Right lobe of liver (tissue), 6 donors: Measurements from ENCODE around the gene ZXDB. TPM values are rescaled to one million over a fixed set of nuclear protein-coding genes. Genes with fewer than 3 reads are reported as not detected.
"Not testable (repeated sequence)": the region's sequence is repeated elsewhere in the genome, so short reads cannot be mapped to it uniquely, and the experiment has no call there.

Source experiments
- ATAC-seq, 4 donors: fragments of 200-7000 bp; cut with Tn5 transposase; one replicate each; pipeline ENCODE4 v1.9.1; 2020; ENCODE audit warnings: mild to moderate bottlenecking in 4 of 4, moderate library complexity in 4 of 4
- DNase-seq, 3 donors: peaks; one replicate each; pipeline ENCODE4 v3.0.0-alpha.2; 2020
- H3K27ac ChIP-seq, 3 donors: fragments of 200-600 bp; one replicate each; pipeline ENCODE4 v1.8.0; 2022
- H3K27me3 ChIP-seq, 2 donors: fragments of 200-600 bp; one replicate each; pipeline ENCODE4 v1.8.0; 2022
- H3K36me3 ChIP-seq, 4 donors: fragments of 200-600 bp; sonication (generic) in 1 of 4; one replicate each; pipeline versions ENCODE4 v1.5.1 to v1.8.0; 2017 to 2022; ENCODE audit warnings: control low read depth in 1 of 4
- H3K4me1 ChIP-seq, 4 donors: fragments of 200-600 bp; sonication (generic) in 1 of 4; one replicate each; pipeline versions ENCODE4 v1.5.1 to v1.8.0; 2017 to 2022; ENCODE audit warnings: control low read depth in 1 of 4
- H3K4me3 ChIP-seq, 3 donors: fragments of 200-600 bp; one replicate each; pipeline ENCODE4 v1.8.0; 2022
- H3K9me3 ChIP-seq, 4 donors: fragments of 200-600 bp; sonication (generic) in 1 of 4; one replicate each; pipeline versions ENCODE4 v1.5.1 to v1.8.0; 2017 to 2022; ENCODE audit warnings: control low read depth in 1 of 4
- POLR2A ChIP-seq: fragments of 450-650 bp; IDR thresholded peaks from one replicate; pipeline ENCODE4 v1.6.1; 2017; ENCODE audit warnings: antibody characterized with exemption, mild to moderate bottlenecking
- WGBS: methylation state at CpG from one replicate; pipeline ENCODE4 v1.1.6; 2018; ENCODE audit warnings: low coverage, low lambda C conversion rate; ENCODE audit not compliant: insufficient coverage; ENCODE audit errors: missing lambda C conversion rate; 5-methylcytosine and 5-hydroxymethylcytosine counted together
- intact Hi-C, 2 donors: fragments of 100-400 bp; cut with DNase I; formaldehyde crosslinking; loops; one replicate each; pipeline versions ENCODE4 v1.11.2 to v1.14.1; 2022
- total RNA-seq, 6 experiments: library from RNA; depleted of rRNA in 2 of 6; stranded (reverse); fragments of >200 nt in 2 of 6; fragmentation: NEBNext Ultra II Directional in 3 of 6; extraction: Animal tissue kit (Norgen Biotek cat#: 25700) in 3 of 6; gene quantifications; one replicate each; pipeline versions ENCODE4 v1.1.0 to v1.2.4, GENCODE V29; 2016 to 2023
- TF ChIP-seq, protein P1 (sequence below), 4 donors: fragments of 200-600 bp in 3 of 4; fragments of 450-650 bp in 1 of 4; IDR thresholded peaks; one replicate each; pipeline versions ENCODE4 v1.5.1 to v1.8.0; 2016 to 2022; ENCODE audit warnings: antibody characterized with exemption in 4 of 4, mild to moderate bottlenecking in 2 of 4
- donor health status: DM: no; HTN: yes; CAD: no.
- donor health status: DM: no; HTN: no; CAD: no.
- donor health status: DM: no; HTN: no; CAD: no.
- donor health status: DM: no; HTN: yes; CAD: no.
- donor health status: DM: no; HTN: yes; CAD: no.

ZXDB gene
- total RNA-seq, 6 experiments from 2014 or later = 3.8 to 13.8 (median 11.2) TPM

DNA sequence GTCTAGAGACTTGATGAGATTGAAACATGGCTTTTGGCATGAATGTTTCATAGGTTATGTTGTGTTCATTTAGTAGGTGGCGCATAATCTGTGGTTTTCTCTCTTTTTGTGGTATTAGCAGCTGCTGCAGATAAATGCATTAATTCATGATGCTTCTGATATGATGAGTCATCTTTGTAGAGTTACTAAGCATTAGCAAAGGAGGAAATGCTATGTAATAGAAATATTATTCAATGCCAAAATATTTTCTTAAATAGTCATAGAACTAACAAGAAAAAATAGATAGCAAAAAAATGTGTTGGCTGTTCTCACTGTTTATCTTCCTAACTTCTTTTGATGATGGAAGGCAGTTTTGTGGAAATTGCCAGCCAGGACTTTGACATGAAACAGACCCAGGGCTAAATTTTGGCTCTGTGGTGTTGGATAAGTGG is 3.6 kb downstream of the ZXDB start:
- no peaks in the 10 kb centered on the region for H3K36me3 ChIP-seq
- no peak for DNase-seq
- no peaks in the 10 kb centered on the region for H3K9me3 ChIP-seq
- intact Hi-C loops = no loop called here
- WGBS = 29% methylated on average over 1 of the region's 1 CpG
- no peak for TF ChIP-seq POLR2A
- TF ChIP-seq, protein P1, sequence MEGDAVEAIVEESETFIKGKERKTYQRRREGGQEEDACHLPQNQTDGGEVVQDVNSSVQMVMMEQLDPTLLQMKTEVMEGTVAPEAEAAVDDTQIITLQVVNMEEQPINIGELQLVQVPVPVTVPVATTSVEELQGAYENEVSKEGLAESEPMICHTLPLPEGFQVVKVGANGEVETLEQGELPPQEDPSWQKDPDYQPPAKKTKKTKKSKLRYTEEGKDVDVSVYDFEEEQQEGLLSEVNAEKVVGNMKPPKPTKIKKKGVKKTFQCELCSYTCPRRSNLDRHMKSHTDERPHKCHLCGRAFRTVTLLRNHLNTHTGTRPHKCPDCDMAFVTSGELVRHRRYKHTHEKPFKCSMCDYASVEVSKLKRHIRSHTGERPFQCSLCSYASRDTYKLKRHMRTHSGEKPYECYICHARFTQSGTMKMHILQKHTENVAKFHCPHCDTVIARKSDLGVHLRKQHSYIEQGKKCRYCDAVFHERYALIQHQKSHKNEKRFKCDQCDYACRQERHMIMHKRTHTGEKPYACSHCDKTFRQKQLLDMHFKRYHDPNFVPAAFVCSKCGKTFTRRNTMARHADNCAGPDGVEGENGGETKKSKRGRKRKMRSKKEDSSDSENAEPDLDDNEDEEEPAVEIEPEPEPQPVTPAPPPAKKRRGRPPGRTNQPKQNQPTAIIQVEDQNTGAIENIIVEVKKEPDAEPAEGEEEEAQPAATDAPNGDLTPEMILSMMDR (IDR thresholded peaks at IDR 0.05) = no peak
- peak overlapping the region; percentile 14 to 35 (median 23) for H3K4me3 ChIP-seq
- H3K27me3 ChIP-seq = no peaks in the 10 kb centered on the region
- peak in 1 of 4 donors; percentile 25 for ATAC-seq
- peaks cover 0 to 7% (median 0%) of the 10 kb centered on the region in 4 donors for H3K4me1 ChIP-seq
- peak overlapping the region; percentile 38 to 58 (median 45) for H3K27ac ChIP-seq

DNA sequence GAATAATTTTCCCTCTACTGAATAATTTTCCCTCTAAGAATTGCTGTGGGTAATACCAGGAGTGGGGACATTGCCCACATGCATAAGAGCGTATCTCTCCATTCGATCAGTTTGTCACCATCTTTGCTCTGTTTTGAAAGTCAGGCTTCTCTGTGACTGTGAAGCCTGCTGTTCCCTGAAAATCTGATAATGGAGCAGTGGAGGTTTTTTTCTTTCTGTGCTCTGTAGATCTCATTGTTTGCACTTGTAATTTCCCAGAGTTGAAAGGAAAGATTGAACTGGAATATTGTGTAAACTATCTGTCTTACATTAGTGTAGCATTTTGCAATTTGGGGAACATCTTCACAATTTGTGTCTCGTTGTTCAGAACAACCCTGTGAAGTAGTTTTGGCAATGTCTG is 4.3 kb downstream of the ZXDB start:
- Histone ChIP-seq H3K27me3 (no peaks in the 10 kb centered on the region), H3K27ac (peak overlapping the region; percentile 38 to 58 (median 45)), H3K4me3 (peak overlapping the region; percentile 14 to 35 (median 23)), H3K36me3 (no peaks in the 10 kb centered on the region), H3K4me1 (peaks cover 0 to 7% (median 0%) of the 10 kb centered on the region in 4 donors), H3K9me3 (no peaks in the 10 kb centered on the region)
- intact Hi-C loops = no loop called here
- no peak for TF ChIP-seq POLR2A
- TF ChIP-seq, protein P1 (IDR thresholded peaks at IDR 0.05) = no peak
- no peak for DNase-seq
- ATAC-seq = peak in 2 of 4 donors; percentile 4 to 16
- 25% methylated on average over 3 of the region's 3 CpGs for WGBS

DNA sequence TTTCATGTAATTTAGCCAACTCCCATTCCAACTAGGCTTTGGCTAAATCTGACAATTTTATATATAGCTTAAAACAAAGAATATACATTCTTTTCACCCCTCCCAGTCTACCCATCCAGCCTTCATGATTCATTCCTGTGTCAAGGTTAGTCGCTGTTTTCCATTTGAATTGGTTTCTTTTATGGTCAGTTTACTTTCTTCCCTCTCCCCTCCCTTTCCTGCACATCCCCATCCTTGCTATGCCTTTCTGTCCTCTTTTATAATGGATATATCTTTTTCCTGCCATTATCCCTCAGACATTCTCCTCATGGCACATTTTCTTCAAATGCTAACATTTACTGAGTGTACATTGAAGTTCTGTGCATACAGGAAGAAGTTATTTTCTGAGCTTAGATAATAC is 4.7 kb downstream of the ZXDB start:
- Histone ChIP-seq H3K4me1 (peaks cover 0 to 7% (median 0%) of the 10 kb centered on the region in 4 donors), H3K27me3 (no peaks in the 10 kb centered on the region), H3K27ac (peak overlapping the region in 2 of 3 donors; percentile 24 to 58), H3K9me3 (no peaks in the 10 kb centered on the region), H3K4me3 (peak overlapping the region; percentile 14 to 35 (median 23)), H3K36me3 (no peaks in the 10 kb centered on the region)
- ATAC-seq = no peak
- intact Hi-C loops = no loop called here
- 21% methylated on average over 1 of the region's 1 CpG for WGBS
- no peak for DNase-seq
- no peak for TF ChIP-seq POLR2A
- TF ChIP-seq, protein P1 (IDR thresholded peaks at IDR 0.05) = no peak

DNA sequence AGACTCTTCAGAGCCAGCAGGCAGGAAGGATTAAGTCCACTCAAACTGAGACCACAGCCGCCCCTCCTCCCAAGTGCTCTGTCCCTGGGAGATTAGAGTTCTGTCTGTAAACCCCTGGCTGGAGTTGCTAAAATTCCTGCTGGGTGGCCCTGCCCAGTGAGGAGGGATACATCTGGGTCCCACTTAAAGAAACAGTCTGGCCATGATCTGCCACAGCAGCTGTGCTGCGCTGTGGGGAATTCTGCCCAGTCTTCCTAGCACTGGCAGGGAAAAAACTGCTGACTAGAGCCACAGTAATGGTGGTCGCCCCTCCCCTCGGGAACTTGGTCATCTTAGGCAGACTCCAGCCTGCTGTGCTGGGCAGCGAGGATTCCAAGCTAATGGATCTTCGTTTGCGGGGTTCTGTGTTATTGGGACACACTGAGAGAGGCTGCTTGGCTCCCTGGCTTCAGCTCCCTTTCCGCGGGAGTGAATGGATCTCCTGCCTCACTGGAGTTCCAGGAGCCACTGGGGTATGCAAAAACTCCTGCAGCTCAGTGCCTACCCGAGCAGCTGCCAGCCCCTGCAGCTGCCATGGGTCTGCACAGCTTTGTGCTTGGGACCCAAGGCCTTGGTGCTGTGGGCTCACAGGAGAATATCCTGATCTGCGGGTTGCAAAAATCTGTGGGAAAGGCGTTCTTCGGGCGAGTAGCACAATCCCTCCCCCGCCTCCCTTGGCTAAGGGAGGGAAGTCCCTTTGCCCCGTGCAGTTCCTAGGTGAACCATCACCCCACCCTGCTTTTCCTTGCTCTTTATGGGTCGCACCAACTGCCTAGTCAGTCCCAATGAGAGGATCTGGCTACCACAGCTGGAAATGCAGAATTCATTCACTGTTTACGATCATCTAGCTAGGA is 15.7 kb downstream of the ZXDB start:
- TF ChIP-seq, protein P1 (IDR thresholded peaks at IDR 0.05) = no peak
- TF ChIP-seq POLR2A = no peak
- H3K4me3 ChIP-seq = no peak overlapping the region
- intact Hi-C loops = no loop called here
- no peaks in the 10 kb centered on the region for H3K27me3 ChIP-seq
- DNase-seq = no peak
- H3K36me3 ChIP-seq = no peaks in the 10 kb centered on the region
- H3K27ac ChIP-seq = no peak overlapping the region
- no peaks in the 10 kb centered on the region for H3K4me1 ChIP-seq
- H3K9me3 ChIP-seq = no peaks in the 10 kb centered on the region
- WGBS = 73% methylated on average over 10 of the region's 18 CpGs
- no peak for ATAC-seq

DNA sequence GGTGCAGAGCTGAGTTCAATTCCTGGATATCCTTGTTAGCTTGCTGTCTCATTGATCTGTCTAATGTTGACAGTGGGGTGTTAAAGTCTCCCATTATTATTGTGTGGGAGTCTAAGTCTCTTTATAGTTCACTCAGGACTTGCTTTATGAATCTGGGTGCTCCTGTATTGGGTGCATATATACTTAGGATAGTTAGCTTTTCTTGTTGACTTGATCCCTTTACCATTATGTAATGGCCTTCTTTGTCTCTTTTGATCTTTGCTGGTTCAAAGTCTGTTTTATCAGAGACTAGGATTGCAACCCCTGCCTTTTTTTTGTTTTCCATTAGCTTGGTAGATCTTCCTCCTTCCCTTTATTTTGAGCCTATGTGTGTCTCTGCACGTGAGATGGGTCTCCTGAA is 21.5 kb downstream of the ZXDB start:
- H3K27ac ChIP-seq, H3K27me3 ChIP-seq, intact Hi-C loops, ATAC-seq, H3K4me1 ChIP-seq, H3K9me3 ChIP-seq, H3K4me3 ChIP-seq, DNase-seq, H3K36me3 ChIP-seq: not testable (repeated sequence)
- 54% methylated on average over 1 of the region's 1 CpG for WGBS

- ATAC-seq, H3K4me1 ChIP-seq, H3K9me3 ChIP-seq, intact Hi-C loops, H3K4me3 ChIP-seq, H3K27me3 ChIP-seq, H3K36me3 ChIP-seq, DNase-seq, H3K27ac ChIP-seq: not testable (repeated sequence)
- 60% methylated on average over 1 of the region's 20 CpGs for WGBS
Observed at GRCh38 chrX:57629438-57629837, 37.6 kb downstream of the ZXDB start.
